ENCODE results near the gene HSPA4L.

GRCh38 chr4:127782025-127782274, 172 bp upstream of the HSPA4L start:
- TF ChIP-seq POLR2A (IDR thresholded peaks at IDR 0.05; ENCODE audit: low read depth, low read length) (no peak; the same call in 1 of the 2 replicates), RFX5 (IDR thresholded peaks at IDR 0.05; ENCODE audit: low read depth, low read length) (no peak), CTCF (conservative IDR thresholded peaks at IDR 0.05; ENCODE audit: low read depth, low read length) (no peak), MXI1 (IDR thresholded peaks at IDR 0.05; ENCODE audit: borderline replicate concordance, low read depth, low read length) (no peak), RAD21 (IDR thresholded peaks at IDR 0.05; ENCODE audit: low read length) (no peak), CEBPB (IDR thresholded peaks at IDR 0.05; ENCODE audit: low read depth, low read length) (no peak), SMC3 (IDR thresholded peaks at IDR 0.05; ENCODE audit: low read depth, low read length) (no peak), CHD1 (IDR thresholded peaks at IDR 0.05; ENCODE audit: low read depth, low read length) (no peak), RCOR1 (IDR thresholded peaks at IDR 0.05; ENCODE audit: insufficient replicate concordance, low read length) (no peak), USF2 (IDR thresholded peaks at IDR 0.05; ENCODE audit: low read depth, low read length) (no peak), ELK1 (IDR thresholded peaks at IDR 0.05; ENCODE audit: borderline replicate concordance, low read depth, low read length) (no peak)
